Endothelial cell of umbilical vein (primary cell): ENCODE results near the gene NRCAM. TPM values are rescaled to one million over a fixed set of nuclear protein-coding genes. Genes with fewer than 3 reads are reported as not detected.

Experiments
- BruUV-seq: library from RNA; stranded (reverse); fragments of 400-500 nt; replicated peaks from 2 replicates; lab custom pipeline; 2021; lab: Mats Ljungman, UMichigan
- CTCF ChIA-PET: fragments of 300-600, 350-600 bp; sonication (Branson Sonifier 250); formaldehyde crosslinking; loops from one replicate; lab custom pipeline; 2021; ENCODE audit warnings: antibody characterized with exemption, inconsistent platforms; lab: Charles Lee
- POLR2A ChIA-PET: fragments of 300-600, 350-600 bp; sonication (Branson Sonifier 250); formaldehyde crosslinking; loops from one replicate; lab custom pipeline; 2021; ENCODE audit warnings: antibody characterized with exemption, inconsistent platforms; lab: Charles Lee
- DNase-seq: peaks from one replicate; pipeline ENCODE4 v3.0.0-alpha.2; 2011; ENCODE audit warnings: low read depth, low spot score
- FAIRE-seq: peaks from 2 replicates; lab custom pipeline; 2011; peaks lifted over from hg19 to GRCh38; lab: Jason Lieb, UNC
- H2AFZ ChIP-seq: 2 replicates; pipeline ENCODE4 v1.6.0; 2012; ENCODE audit warnings: low read depth, low read length, control low read depth, inconsistent platforms
- H3K27ac ChIP-seq: 2 replicates; pipeline ENCODE4 v1.5.1; 2011; ENCODE audit warnings: low read depth, mild to moderate bottlenecking, control low read depth, low read length, moderate library complexity; ENCODE audit not compliant: insufficient read depth
- H3K27me3 ChIP-seq, 2 experiments: 2 replicates each; pipeline versions ENCODE4 v1.6.0 to v1.6.1; 2011; ENCODE audit warnings: low read length in 2 of 2, mixed read lengths in 1 of 2; ENCODE audit not compliant: control insufficient read depth in 2 of 2, insufficient read depth in 2 of 2
- H3K36me3 ChIP-seq, 2 experiments: 2 replicates in 1 of 2; 3 replicates in 1 of 2; pipeline ENCODE4 v1.5.1; 2011; ENCODE audit warnings: low read length in 2 of 2, mild to moderate bottlenecking in 1 of 2, moderate library complexity in 1 of 2; ENCODE audit not compliant: control insufficient read depth in 2 of 2, insufficient read depth in 2 of 2; ENCODE audit errors: extremely low read depth in 1 of 2
- H3K4me1 ChIP-seq: 3 replicates; pipeline ENCODE4 v1.5.1; 2011; ENCODE audit warnings: mild to moderate bottlenecking, low read length; ENCODE audit not compliant: control insufficient read depth, insufficient read depth; ENCODE audit errors: extremely low read depth
- H3K4me2 ChIP-seq: 2 replicates; pipeline ENCODE4 v1.6.1; 2011; ENCODE audit warnings: low read length, control low read depth, mixed read lengths; ENCODE audit not compliant: insufficient read depth
- H3K4me3 ChIP-seq, 3 experiments: fragments of 200-600 bp in 1 of 3; sonication (generic), shearing (Covaris generic) in 1 of 3; replicated peaks in 1 of 3; 2 replicates each; pipeline ENCODE4 v1.5.1; 2011 to 2016; ENCODE audit warnings: control low read depth in 3 of 3, low read length in 3 of 3, mild to moderate bottlenecking in 2 of 3, inconsistent platforms in 1 of 3, low read depth in 1 of 3, moderate library complexity in 1 of 3; ENCODE audit not compliant: insufficient read depth in 1 of 3
- H3K79me2 ChIP-seq: 2 replicates; pipeline ENCODE4 v1.6.0; 2012; ENCODE audit warnings: low read length, inconsistent platforms; ENCODE audit not compliant: control insufficient read depth, insufficient read depth
- H3K9ac ChIP-seq: replicated peaks from 2 replicates; pipeline ENCODE3; 2011; ENCODE audit warnings: low read length, control low read depth; ENCODE audit not compliant: insufficient read depth; ENCODE audit errors: extremely low read depth
- H3K9me1 ChIP-seq: replicated peaks from 3 replicates; pipeline ENCODE4 v1.6.0; 2011; ENCODE audit warnings: mild to moderate bottlenecking, low read length; ENCODE audit not compliant: control insufficient read depth, insufficient read depth; ENCODE audit errors: extremely low read depth
- H3K9me3 ChIP-seq: replicated peaks from 2 replicates; pipeline ENCODE4 v1.5.1; 2012; ENCODE audit warnings: low read length, inconsistent platforms; ENCODE audit not compliant: control insufficient read depth, insufficient read depth
- H4K20me1 ChIP-seq: replicated peaks from 2 replicates; pipeline ENCODE3; 2011; ENCODE audit warnings: mild to moderate bottlenecking, low read length; ENCODE audit not compliant: control insufficient read depth, insufficient read depth; ENCODE audit errors: extremely low read depth
- EZH2 ChIP-seq: IDR thresholded peaks from 2 replicates; pipeline ENCODE4 v1.6.1; 2012; ENCODE audit warnings: borderline replicate concordance, low read depth, mild to moderate bottlenecking, moderate library complexity, low read length, inconsistent platforms; ENCODE audit not compliant: severe bottlenecking
- FOS ChIP-seq: IDR thresholded peaks from 2 replicates; pipeline ENCODE4 v1.6.1; 2011; ENCODE audit warnings: mild to moderate bottlenecking, low read length, moderate library complexity, borderline replicate concordance; ENCODE audit not compliant: insufficient read depth
- GATA2 ChIP-seq: IDR thresholded peaks from 2 replicates; pipeline ENCODE4 v1.7.0; 2011; ENCODE audit warnings: low read depth, mild to moderate bottlenecking, moderate library complexity, mixed read lengths, low read length; ENCODE audit not compliant: insufficient read length, insufficient read depth
- JUN ChIP-seq: IDR thresholded peaks from 2 replicates; pipeline ENCODE4 v1.6.1; 2011; ENCODE audit warnings: borderline replicate concordance, low read depth; ENCODE audit not compliant: insufficient read length, insufficient read depth
- MYC ChIP-seq: IDR thresholded peaks from one replicate; pipeline ENCODE4 v1.6.1; 2011; ENCODE audit warnings: mild to moderate bottlenecking, low read depth, low read length
- POLR2A ChIP-seq: IDR thresholded peaks from 2 replicates; pipeline ENCODE4 v1.6.1; 2012; ENCODE audit warnings: low read depth, mild to moderate bottlenecking, control low read depth, low read length
- POLR2AphosphoS5 ChIP-seq: IDR thresholded peaks from 2 replicates; pipeline ENCODE4 v1.6.1; 2012; ENCODE audit warnings: low read depth, mild to moderate bottlenecking, control low read depth, low read length, moderate library complexity; ENCODE audit not compliant: insufficient read depth
- dilution Hi-C: fragments of 300-500 bp; cut with MboI; formaldehyde crosslinking; loops from one replicate; pipeline ENCODE4 v1.15.0; 2019; ENCODE audit warnings: low sequenced_read_pairs; ENCODE audit not compliant: extremely low pct_ligation_motif_present
- intact Hi-C: fragments of 100-400 bp; cut with micrococcal nuclease; formaldehyde crosslinking; loops from one replicate; pipeline ENCODE4 v1.10.0; 2022
- polyA plus RNA-seq, 4 experiments: library from polyadenylated mRNA; depleted of rRNA in 3 of 4; stranded (reverse) in 3 of 4; unstranded in 1 of 4; fragments of >200 nt; gene quantifications; 2 replicates each; pipeline versions ENCODE4 v1.2.1 to v1.2.3, GENCODE V29; 2011 to 2012; ENCODE audit warnings: missing spikeins in 1 of 4
- total RNA-seq: library from RNA; stranded (reverse); gene quantifications from 2 replicates; pipeline ENCODE4 v1.2.3, GENCODE V29; 2021
- TF ChIP-seq, protein P1 (sequence below): IDR thresholded peaks from 2 replicates; pipeline ENCODE4 v1.6.1; 2011; ENCODE audit not compliant: insufficient read depth, insufficient read length
- TF ChIP-seq, protein P2 (sequence below), 2 donors: IDR thresholded peaks; 1 replicate in 1 of 2; 2 replicates in 1 of 2; pipeline ENCODE4 v1.5.1; 2011; ENCODE audit warnings: low read length in 2 of 2, mild to moderate bottlenecking in 2 of 2, moderate library complexity in 2 of 2, control low read depth in 1 of 2, inconsistent platforms in 1 of 2, low read depth in 1 of 2; ENCODE audit not compliant: insufficient read depth in 1 of 2; ENCODE audit errors: extremely low read depth in 1 of 2

Gene NRCAM
- total and polyA plus RNA-seq, 2 donors (not counting 3 experiments of a cell fraction or from before 2014, with no cell fraction given): 26.0 to 47.6 TPM

DNA sequence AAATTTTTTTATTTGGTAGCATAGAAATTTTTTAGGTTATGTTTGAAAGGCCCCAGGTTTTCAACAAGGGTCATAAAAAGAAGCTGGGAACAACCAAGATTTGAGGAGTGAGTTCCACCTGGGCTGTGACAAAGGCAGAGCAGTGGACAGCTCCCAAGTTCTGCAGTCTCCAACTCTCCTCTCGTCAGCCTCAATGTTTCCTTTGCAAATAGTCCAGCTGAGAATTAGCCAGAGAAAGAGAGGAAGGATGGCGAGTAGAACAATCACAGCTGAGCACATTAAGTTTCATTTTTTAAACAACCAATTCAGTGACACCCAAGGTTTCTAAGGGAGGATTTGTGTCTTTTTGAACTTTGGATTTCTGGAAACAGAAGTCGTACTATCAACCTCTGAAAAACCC lies 143.2 kb downstream of the NRCAM start:
- Histone ChIP-seq H3K4me3 (no peak overlapping the region), H2AFZ (no peak overlapping the region), H3K36me3 (no peaks in the 10 kb centered on the region), H4K20me1 (no peaks in the 10 kb centered on the region), H3K79me2 (peaks cover 31% of the 10 kb centered on the region), H3K27me3 (no peaks in the 10 kb centered on the region), H3K9me3 (no peaks in the 10 kb centered on the region), H3K27ac (peak overlapping the region; percentile 95), H3K9ac (no peak overlapping the region), H3K4me1 (peaks cover 55% of the 10 kb centered on the region), H3K9me1 (no peaks in the 10 kb centered on the region), H3K4me2 (no peak overlapping the region)
- POLR2A ChIA-PET: no interaction called here
- intact Hi-C loops: no loop called here
- FAIRE-seq (peak; percentile 4), DNase-seq (peak; percentile 56)
- dilution Hi-C loops: no loop called here
- TF ChIP-seq POLR2AphosphoS5 (no peak), GATA2 (no peak), EZH2 (no peak), POLR2A (no peak), FOS (no peak), MYC (no peak), JUN (no peak)
- TF ChIP-seq, protein P1, sequence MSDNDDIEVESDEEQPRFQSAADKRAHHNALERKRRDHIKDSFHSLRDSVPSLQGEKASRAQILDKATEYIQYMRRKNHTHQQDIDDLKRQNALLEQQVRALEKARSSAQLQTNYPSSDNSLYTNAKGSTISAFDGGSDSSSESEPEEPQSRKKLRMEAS: no peak
- TF ChIP-seq, protein P2, sequence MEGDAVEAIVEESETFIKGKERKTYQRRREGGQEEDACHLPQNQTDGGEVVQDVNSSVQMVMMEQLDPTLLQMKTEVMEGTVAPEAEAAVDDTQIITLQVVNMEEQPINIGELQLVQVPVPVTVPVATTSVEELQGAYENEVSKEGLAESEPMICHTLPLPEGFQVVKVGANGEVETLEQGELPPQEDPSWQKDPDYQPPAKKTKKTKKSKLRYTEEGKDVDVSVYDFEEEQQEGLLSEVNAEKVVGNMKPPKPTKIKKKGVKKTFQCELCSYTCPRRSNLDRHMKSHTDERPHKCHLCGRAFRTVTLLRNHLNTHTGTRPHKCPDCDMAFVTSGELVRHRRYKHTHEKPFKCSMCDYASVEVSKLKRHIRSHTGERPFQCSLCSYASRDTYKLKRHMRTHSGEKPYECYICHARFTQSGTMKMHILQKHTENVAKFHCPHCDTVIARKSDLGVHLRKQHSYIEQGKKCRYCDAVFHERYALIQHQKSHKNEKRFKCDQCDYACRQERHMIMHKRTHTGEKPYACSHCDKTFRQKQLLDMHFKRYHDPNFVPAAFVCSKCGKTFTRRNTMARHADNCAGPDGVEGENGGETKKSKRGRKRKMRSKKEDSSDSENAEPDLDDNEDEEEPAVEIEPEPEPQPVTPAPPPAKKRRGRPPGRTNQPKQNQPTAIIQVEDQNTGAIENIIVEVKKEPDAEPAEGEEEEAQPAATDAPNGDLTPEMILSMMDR (IDR thresholded peaks at IDR 0.05; ENCODE audit: extremely low read depth in 1 of 2, insufficient read depth in 1 of 2, low read depth in 1 of 2, low read length in 2 of 2): no peak
- BruUV-seq: no TSS peak
- CTCF ChIA-PET: interaction anchor here (1.1 kb wide), 1 partner anchor 10 kb away, joined by 4 read pairs; no protein-coding TSS in a partner anchor
